GM12892 (cell line): ENCODE results near the gene LARP4B.

Source experiments
- DNase-seq: peaks from one replicate; pipeline ENCODE4 v3.0.0; 2011; ENCODE audit not compliant: insufficient read length
- FAIRE-seq: peaks from 2 replicates; lab custom pipeline; 2011; peaks lifted over from hg19 to GRCh38; lab: Jason Lieb, UNC
- POLR2A ChIP-seq: IDR thresholded peaks from 2 replicates; pipeline ENCODE4 v1.6.1; 2011; ENCODE audit warnings: low read depth, low read length, control low read depth
- POLR2AphosphoS5 ChIP-seq: IDR thresholded peaks from 2 replicates; pipeline ENCODE4 v1.6.1; 2011; ENCODE audit warnings: low read depth, low read length, control low read depth
- TAF1 ChIP-seq: IDR thresholded peaks from 2 replicates; pipeline ENCODE4 v1.6.1; 2011; ENCODE audit warnings: low read depth, mild to moderate bottlenecking, control low read depth, low read length, borderline replicate concordance

LARP4B gene

DNA sequence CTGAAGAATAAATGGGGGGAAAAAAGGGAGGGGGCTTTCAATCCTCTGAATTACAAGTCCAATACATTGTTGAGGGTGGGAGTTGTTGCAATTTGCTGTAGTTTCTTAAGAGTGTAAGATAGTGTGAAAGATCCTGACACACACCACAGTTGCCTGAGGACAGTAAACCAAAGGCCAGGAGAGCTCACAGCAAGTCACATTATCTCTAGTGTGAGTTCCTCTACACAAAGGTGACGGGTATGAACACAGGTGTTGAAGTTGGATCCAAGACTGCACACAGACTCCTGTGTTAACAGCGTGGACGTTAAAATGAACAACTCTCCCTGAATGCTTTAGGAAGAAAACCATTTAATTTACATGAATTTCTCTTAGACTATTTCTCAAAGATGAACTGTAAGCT is 12.0 kb downstream of the LARP4B start:
- no peak for FAIRE-seq
- DNase-seq, result no peak
- TF ChIP-seq TAF1, result no peak
- TF ChIP-seq POLR2A, result no peak
- TF ChIP-seq POLR2AphosphoS5, result no peak

DNA sequence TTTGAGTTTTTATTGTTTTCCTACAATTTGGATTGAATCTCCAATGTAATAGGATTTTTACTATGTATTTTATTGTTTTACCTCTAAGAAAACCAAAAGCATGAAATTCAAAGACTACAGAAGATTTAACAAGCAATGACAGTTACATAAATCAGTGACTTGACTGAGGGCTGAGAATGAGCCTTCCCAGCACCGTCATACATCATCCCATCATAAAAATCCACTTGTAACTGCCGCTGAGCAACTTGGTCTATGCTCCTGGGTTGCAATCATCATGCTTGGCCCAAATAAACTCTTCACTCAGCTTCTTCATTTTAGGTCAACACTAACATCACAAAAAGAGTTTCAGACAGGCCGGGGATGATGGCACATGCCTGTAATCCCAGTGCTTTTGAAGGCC is 13.5 kb downstream of the LARP4B start:
- no peak for FAIRE-seq
- no peak for TF ChIP-seq TAF1
- no peak for TF ChIP-seq POLR2A
- no peak for TF ChIP-seq POLR2AphosphoS5
- DNase-seq, result no peak

DNA sequence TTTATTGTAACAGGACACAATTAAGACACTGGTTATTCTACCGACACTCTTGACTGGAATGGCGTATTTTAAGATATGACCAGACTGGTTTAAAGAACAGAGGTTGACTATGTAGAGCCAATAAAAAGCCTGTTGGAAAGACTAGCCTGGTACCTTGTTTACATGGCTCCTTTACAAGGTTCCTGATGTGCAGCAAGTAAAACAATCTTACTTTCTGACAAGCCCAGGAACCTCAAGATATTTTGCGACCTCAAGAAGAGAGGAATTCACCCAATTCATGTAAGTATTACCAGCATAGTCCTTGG is 14.1 kb downstream of the LARP4B start:
- no peak for DNase-seq
- TF ChIP-seq TAF1 (no peak), POLR2A (no peak), POLR2AphosphoS5 (no peak)
- no peak for FAIRE-seq

DNA sequence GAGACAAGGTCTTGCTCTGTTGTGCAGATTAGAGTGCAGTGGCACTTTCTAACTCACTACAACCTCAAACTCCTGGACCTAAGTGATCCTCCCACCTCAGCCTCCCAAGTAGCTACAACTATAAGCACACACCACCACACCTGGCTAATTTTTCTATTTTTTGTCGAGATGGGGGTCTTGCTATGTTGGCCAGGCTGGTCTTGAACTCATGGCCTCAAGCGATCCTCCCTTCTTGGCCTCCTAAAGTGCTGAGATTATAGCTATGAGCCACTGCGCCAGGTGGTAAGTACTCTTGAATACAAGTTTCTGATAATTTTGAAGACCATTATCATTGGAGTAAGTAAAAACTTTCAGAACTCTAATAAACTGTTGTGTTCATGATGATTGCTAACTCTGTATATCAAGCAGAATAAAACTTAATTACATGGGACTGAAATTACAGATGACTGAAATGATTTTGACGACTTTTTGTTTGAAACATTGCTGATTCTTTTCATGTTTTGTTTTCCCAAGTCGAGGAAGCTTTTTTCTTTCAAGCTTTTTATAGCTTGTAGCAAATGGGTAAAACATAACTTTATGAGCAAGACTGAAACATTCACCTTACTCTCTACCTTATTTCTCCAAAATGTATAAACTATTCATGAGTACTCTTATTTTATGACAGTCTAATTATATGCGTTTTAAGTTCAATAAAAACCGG is 14.6 kb downstream of the LARP4B start:
- TF ChIP-seq POLR2A (0 out of 2 replicates have a peak, but pooled peaks have one; percentile 21), POLR2AphosphoS5 (no peak), TAF1 (no peak)
- no peak for DNase-seq
- FAIRE-seq, result no peak

DNA sequence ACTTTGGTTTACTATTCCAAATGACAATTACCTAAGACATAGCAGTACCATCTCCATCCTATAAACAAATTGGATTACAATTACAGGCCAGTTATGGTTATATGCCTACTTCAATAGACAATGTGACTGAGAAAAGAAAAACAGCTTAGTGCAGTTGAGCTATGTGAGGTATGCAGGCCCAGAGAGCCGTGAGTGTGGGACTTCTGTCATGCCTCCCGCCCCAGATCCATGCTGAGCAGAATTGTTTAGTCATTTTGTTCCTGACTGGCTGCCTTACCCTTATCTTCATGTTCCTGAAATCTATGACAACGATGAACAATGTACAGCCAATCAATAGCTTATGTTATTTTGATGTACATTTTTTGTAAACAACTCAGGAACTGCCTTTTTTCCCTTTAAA is 21.7 kb downstream of the LARP4B start:
- TF ChIP-seq POLR2A (no peak), TAF1 (no peak), POLR2AphosphoS5 (no peak)
- no peak for DNase-seq
- FAIRE-seq, result no peak

DNA sequence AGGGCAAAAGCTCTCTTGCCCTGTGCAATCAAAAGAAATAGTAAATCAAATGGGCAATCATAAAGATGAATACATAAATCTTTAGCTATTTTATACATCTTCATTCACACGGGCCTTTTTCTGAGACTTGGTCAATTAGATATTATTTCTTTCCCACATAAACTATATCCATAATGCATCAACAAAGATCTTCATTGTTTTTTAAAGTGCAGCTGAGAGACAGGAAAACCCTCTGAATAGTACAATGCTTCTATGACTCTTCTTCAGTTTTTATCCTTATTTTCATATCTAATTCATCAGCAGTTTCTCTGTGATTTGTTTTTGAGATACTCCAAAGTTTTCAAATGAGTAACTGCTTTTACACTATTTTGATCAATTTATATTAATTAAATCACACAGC is 25.5 kb downstream of the LARP4B start:
- FAIRE-seq (no peak), DNase-seq (no peak)
- TF ChIP-seq TAF1 (no peak), POLR2AphosphoS5 (no peak), POLR2A (no peak)

DNA sequence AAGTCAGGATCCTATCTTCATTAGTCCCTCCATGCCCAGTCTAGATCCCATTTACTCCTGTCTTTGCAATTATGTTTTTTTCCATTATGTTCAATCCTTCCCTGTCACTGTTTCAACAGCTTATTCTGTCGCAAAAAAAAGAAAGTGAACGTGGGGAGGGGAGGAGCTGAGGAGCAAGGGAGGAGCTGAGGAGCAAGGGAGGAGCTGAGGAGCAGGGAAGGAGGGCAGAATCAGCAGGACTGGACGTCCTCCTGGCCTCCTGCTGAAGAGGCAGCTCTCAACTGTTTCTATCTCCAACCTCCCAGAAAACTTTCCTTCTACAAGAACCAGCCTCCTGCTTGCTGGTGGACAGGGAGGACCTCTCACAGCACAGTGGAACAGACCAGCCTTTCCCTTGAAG is 26.0 kb downstream of the LARP4B start:
- no peak for FAIRE-seq
- DNase-seq, result no peak
- TF ChIP-seq POLR2AphosphoS5 (no peak), TAF1 (no peak), POLR2A (no peak)

DNA sequence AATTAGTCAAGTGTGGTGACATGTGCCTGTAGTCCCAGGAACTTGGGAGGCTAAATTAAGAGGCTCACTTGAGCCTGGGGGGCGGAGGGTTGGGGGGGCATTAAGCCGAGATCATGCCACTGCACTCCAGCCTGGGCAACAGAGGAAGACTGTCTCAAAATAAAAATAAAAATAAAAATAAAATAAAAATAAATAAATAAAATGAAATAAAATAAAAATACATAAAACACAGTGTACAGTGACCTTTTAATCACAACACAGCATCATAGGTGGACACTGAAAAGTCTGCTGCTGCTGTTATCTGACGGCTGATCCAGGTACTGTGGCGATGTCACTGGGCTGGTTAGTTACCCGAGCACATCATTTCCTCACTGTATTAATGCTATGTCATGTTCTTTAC is 27.1 kb downstream of the LARP4B start:
- FAIRE-seq (no peak), DNase-seq (no peak)
- TF ChIP-seq POLR2A (no peak), POLR2AphosphoS5 (no peak), TAF1 (no peak)

DNA sequence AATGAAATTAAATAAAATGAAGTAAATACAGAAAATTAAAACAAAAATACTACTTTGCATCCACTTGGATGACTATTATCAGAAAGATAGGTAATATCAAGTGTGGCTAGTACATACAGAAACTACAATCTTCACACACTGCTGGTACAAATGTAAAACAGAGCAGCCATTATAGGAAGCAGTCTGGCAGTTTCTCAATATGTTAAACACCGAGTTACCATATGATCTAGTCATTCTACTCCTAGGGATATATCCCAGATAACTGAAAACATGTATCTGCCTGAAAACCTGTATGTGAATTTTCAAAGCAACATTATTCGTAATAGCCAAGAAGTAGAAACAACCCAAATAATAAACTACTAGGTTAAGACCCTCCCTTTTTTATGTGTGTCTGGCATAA is 33.4 kb downstream of the LARP4B start:
- no peak for FAIRE-seq
- TF ChIP-seq TAF1 (no peak), POLR2AphosphoS5 (no peak), POLR2A (no peak)
- DNase-seq, result no peak

DNA sequence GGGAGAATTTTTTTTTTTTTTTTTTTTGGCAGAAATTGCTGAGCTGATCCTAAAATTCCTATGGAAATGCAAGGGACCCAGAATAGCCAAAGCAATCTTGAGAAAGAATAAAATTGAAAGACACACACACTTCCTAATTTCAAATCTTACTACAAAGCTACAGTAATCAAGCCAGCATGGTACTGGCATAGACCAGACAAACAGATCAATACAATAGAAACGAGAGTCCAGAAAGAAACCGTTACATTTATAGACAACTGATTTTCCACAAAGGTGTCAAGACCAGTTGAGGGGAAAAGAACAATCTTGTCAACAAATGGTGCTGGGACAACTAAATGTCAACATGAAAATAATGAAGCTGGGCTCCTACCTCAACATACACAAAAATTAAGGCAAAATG is 34.5 kb downstream of the LARP4B start:
- FAIRE-seq (no peak), DNase-seq (no peak)
- TF ChIP-seq POLR2A, result no peak
- no peak for TF ChIP-seq TAF1
- TF ChIP-seq POLR2AphosphoS5, result no peak

DNA sequence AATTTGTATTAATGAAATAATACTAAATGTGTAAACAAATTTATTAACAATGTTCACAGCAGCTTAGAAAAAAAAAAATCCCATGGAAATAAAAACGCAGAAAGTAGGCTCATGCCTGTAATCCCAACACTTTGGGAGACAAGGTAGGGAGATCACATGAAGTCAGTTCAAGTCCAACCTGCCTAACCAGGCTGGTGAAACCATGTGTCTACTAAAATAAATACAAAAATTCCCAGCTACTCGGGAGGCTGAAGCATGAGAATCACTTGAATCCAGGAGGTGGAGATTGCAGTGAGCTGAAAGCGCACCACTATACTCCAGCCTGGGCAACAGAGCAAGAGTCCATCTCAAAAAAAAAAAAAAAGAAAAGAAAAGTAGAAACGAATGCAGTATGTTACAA is 36.2 kb downstream of the LARP4B start:
- DNase-seq, result no peak
- no peak for FAIRE-seq
- TF ChIP-seq TAF1 (no peak), POLR2AphosphoS5 (no peak), POLR2A (no peak)

DNA sequence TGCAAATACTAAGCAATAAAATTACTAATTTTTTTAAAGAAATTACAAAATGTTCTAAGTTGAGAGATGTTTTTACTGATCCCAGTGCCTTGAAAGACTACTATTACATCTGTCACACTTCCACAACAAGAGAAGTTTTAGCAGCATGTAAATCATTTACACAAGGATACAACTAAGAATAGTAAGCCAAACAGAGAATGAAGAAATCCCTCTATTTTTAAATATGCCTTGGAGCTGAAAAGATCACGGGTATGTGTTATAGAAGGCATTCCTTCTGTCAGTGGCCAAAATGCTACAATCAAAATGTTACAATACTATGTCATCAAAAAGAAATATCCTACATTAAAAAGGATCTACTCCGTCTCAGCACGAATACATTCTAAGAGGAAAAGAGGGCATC is 52.6 kb downstream of the LARP4B start:
- no peak for DNase-seq
- TF ChIP-seq TAF1 (no peak), POLR2AphosphoS5 (no peak), POLR2A (no peak)
- no peak for FAIRE-seq

DNA sequence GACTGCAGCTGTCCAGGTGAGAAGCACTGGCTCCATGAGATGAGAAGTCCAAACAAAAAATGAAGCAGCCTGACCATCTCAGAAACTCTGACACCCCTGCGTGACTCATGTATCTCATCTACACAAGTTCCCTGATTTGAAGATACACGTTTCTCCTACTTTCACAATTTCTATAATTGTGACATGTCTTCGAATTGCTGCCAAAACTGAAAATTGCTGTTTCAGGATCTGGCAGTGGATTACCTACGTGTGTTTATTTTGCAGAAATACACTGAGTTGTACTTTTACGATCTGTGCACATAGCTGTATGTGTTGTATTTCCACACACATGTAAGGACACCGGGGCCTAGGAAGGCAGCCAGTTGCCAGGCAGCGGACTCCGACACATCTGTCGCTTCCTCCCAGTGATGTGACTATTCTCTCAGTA is 53.2 kb downstream of the LARP4B start:
- DNase-seq (no peak), FAIRE-seq (no peak)
- TF ChIP-seq POLR2AphosphoS5 (no peak), POLR2A (no peak), TAF1 (no peak)
